ENCODE results near the gene NT5C2. TPM values are rescaled to one million over a fixed set of nuclear protein-coding genes. Genes with fewer than 3 reads are reported as not detected.
"Not testable (repeated sequence)": the region's sequence is repeated elsewhere in the genome, so short reads cannot be mapped to it uniquely, and the experiment has no call there.

NT5C2 gene
- total and polyA plus RNA-seq, 2 donors = 68.5 to 85.2 TPM

DNA sequence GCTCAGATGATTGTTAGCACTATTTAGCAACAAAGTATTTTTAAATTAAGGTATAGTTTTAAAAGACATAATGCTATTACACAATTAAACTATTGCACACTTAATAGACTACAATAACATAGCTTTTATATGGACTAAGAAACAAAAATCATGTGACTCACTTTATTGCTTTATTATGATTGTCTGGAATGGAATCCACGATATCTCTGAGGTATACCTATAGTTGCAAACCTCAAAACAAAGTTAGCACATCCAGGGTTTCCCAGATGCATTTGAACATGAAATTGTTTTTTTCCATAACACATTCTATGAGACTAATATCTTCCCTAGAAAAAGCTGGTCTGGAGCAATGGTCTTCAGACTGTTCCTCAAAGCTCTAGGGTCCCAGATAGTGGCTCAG is 34.3 kb upstream of the NT5C2 start:
- no peak for DNase-seq (ENCODE audit: low read depth in 6 of 9, low spot score in 9 of 9)

DNA sequence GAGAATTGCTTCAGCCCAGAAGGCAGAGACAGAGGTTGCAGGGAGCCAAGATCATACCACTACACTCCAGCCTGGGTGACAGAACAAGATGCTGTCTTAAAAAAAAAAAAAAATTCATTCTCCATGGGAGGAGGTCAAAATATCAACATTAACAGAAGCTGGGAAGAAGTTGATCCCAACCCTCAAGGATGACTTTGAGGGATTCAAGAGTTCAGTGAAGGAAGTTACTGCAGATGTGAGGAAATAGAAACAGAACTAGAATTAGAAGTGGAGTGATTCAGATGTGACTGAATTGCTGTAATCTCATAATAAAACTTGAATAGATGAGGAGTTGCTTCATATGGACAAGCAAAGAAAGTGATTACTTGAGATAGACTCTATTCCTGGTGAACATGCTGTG is 32.9 kb upstream of the NT5C2 start:
- H3K27me3 ChIP-seq (ENCODE audit: control insufficient read depth in 2 of 2, insufficient read depth in 1 of 2, low read length in 1 of 2) = no peaks in the 10 kb centered on the region
- DNase-seq (ENCODE audit: low read depth in 6 of 9, low spot score in 9 of 9) = no peak
- no peak overlapping the region for H3K4me3 ChIP-seq (ENCODE audit: low read length in 2 of 2)
- H3K4me1 ChIP-seq (ENCODE audit: control insufficient read depth in 2 of 2, insufficient read depth in 2 of 2, low read length in 2 of 2) = no peaks in the 10 kb centered on the region
- no peaks in the 10 kb centered on the region for H3K36me3 ChIP-seq (ENCODE audit: control insufficient read depth in 2 of 2, insufficient read depth in 2 of 2, low read length in 1 of 2)
- no peak overlapping the region for H3K27ac ChIP-seq (ENCODE audit: low read depth in 1 of 2, low read length in 1 of 2)
- H3K9me3 ChIP-seq (ENCODE audit: control insufficient read depth in 2 of 2, insufficient read depth in 1 of 2, low read length in 1 of 2) = peaks cover 1 to 21% of the 10 kb centered on the region in 2 donors

More for the DNA sequence above, 34.3 kb upstream of the NT5C2 start:
- H3K36me3 ChIP-seq (ENCODE audit: control insufficient read depth in 2 of 2, insufficient read depth in 2 of 2, low read length in 1 of 2) = no peaks in the 10 kb centered on the region
- no peak overlapping the region for H3K4me3 ChIP-seq (ENCODE audit: low read length in 2 of 2)
- H3K27me3 ChIP-seq (ENCODE audit: control insufficient read depth in 2 of 2, insufficient read depth in 1 of 2, low read length in 1 of 2) = no peaks in the 10 kb centered on the region
- H3K27ac ChIP-seq (ENCODE audit: low read depth in 1 of 2, low read length in 1 of 2) = no peak overlapping the region
- H3K4me1 ChIP-seq (ENCODE audit: control insufficient read depth in 2 of 2, insufficient read depth in 2 of 2, low read length in 2 of 2) = no peaks in the 10 kb centered on the region
- peaks cover 1 to 21% of the 10 kb centered on the region in 2 donors for H3K9me3 ChIP-seq (ENCODE audit: control insufficient read depth in 2 of 2, insufficient read depth in 1 of 2, low read length in 1 of 2)
- 93% methylated on average over 1 of the region's 1 CpG for WGBS

DNA sequence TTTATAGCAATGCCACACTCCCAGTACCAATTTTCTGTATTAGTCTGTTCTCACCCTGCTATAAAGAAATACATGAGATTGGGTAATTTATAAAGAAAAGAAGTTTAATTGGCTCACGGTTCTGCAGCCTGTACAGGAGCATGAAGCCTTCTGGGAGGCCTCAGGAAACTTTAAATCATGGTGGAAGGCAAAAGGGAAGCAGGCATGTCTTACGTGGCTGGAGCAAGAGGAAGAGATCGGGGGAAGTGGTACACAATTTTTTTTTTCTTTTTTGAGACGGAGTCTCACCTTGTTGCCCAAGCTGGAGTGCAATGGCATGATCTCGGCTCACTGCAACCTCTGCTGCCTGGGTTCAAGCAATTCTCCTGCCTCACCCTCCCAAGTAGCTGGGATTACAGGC is 31.6 kb upstream of the NT5C2 start:
- not testable (repeated sequence) for H3K27ac ChIP-seq (ENCODE audit: low read depth in 1 of 2, low read length in 1 of 2)
- 70% methylated on average over 5 of the region's 5 CpGs for WGBS

DNA sequence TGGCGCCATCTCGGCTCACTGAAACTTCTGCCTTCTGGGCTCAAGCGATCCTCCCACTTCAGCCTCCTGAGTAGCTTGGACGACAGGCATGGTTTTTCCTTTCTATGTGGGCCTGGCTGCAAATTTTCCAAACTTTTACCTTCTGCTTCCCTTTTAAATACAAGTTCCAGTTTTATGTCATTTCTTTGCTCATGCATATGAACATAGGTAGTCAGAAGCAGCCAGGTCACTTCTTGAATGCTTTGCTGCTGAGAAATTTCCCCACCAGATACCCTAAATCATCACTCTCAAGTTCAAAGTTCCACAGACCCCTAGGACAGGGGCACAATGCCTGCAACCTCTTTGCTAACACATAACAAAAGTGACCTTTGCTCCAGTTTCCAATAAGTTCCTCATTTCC is 31.1 kb upstream of the NT5C2 start:
- no peaks in the 10 kb centered on the region for H3K4me1 ChIP-seq (ENCODE audit: control insufficient read depth in 2 of 2, insufficient read depth in 2 of 2, low read length in 2 of 2)
- no peak overlapping the region for H3K4me3 ChIP-seq (ENCODE audit: low read length in 2 of 2)
- H3K27ac ChIP-seq (ENCODE audit: low read depth in 1 of 2, low read length in 1 of 2) = no peak overlapping the region
- 96% methylated on average over 4 of the region's 4 CpGs for WGBS
- H3K27me3 ChIP-seq (ENCODE audit: control insufficient read depth in 2 of 2, insufficient read depth in 1 of 2, low read length in 1 of 2) = no peaks in the 10 kb centered on the region
- DNase-seq (ENCODE audit: low read depth in 6 of 9, low spot score in 9 of 9) = no peak
- no peaks in the 10 kb centered on the region for H3K36me3 ChIP-seq (ENCODE audit: control insufficient read depth in 2 of 2, insufficient read depth in 2 of 2, low read length in 1 of 2)
- H3K9me3 ChIP-seq (ENCODE audit: control insufficient read depth in 2 of 2, insufficient read depth in 1 of 2, low read length in 1 of 2) = peaks cover 1 to 21% of the 10 kb centered on the region in 2 donors

More for the DNA sequence above, 31.6 kb upstream of the NT5C2 start:
- not testable (repeated sequence) for H3K27me3 ChIP-seq (ENCODE audit: control insufficient read depth in 2 of 2, insufficient read depth in 1 of 2, low read length in 1 of 2); H3K4me1 ChIP-seq (ENCODE audit: control insufficient read depth in 2 of 2, insufficient read depth in 2 of 2, low read length in 2 of 2); DNase-seq (ENCODE audit: low read depth in 6 of 9, low spot score in 9 of 9); H3K4me3 ChIP-seq (ENCODE audit: low read length in 2 of 2); H3K36me3 ChIP-seq (ENCODE audit: control insufficient read depth in 2 of 2, insufficient read depth in 2 of 2, low read length in 1 of 2)
- peaks cover 1 to 21% of the 10 kb centered on the region in 2 donors for H3K9me3 ChIP-seq (ENCODE audit: control insufficient read depth in 2 of 2, insufficient read depth in 1 of 2, low read length in 1 of 2)

DNA sequence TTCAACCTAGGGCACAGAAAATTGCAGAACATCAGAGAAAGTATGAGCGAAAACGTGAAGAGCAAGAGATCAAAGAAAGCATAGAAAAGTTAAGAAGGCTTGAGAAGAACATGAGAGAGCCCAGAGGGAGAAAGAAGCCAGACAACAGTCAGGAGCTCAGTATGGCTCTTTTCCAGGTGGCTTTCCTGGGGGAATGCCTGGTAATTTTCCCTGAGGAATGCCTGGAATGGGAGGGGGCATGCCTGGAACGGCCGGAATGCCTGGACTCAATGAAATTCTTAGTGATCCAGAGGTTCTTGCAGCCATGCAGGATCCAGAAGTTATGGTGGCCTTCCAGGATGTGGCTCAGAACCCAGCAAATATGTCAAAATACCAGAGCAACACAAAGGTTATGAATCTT is 23.3 kb upstream of the NT5C2 start:
- not testable (repeated sequence) for H3K27me3 ChIP-seq (ENCODE audit: control insufficient read depth in 2 of 2, insufficient read depth in 1 of 2, low read length in 1 of 2); DNase-seq (ENCODE audit: low read depth in 6 of 9, low spot score in 9 of 9); H3K4me3 ChIP-seq (ENCODE audit: low read length in 2 of 2); H3K9me3 ChIP-seq (ENCODE audit: control insufficient read depth in 2 of 2, insufficient read depth in 1 of 2, low read length in 1 of 2); H3K36me3 ChIP-seq (ENCODE audit: control insufficient read depth in 2 of 2, insufficient read depth in 2 of 2, low read length in 1 of 2); H3K27ac ChIP-seq (ENCODE audit: low read depth in 1 of 2, low read length in 1 of 2); H3K4me1 ChIP-seq (ENCODE audit: control insufficient read depth in 2 of 2, insufficient read depth in 2 of 2, low read length in 2 of 2)
- WGBS = 83% methylated on average over 4 of the region's 4 CpGs

DNA sequence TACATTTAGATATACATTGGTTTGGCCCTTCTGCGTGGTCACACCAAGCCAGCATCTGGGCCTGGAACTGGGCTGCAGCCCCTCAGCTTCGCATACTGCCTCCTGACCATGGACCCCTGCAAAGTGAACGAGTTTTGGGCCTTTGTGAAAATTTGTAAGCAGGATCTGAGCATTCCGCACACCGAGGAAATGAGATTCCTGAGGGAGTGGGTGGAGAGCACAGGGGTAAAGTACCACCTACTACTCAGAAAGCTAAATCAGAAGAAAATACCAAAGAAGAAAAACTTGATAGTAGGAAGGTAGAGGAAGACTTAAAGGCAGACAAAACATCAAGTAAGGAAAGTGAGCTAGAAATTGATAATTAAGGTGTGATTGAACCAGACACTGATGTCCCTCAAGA is 22.5 kb upstream of the NT5C2 start:
- Histone ChIP-seq H3K27ac (ENCODE audit: low read depth in 1 of 2, low read length in 1 of 2) (no peak overlapping the region), H3K27me3 (ENCODE audit: control insufficient read depth in 2 of 2, insufficient read depth in 1 of 2, low read length in 1 of 2) (no peaks in the 10 kb centered on the region), H3K4me3 (ENCODE audit: low read length in 2 of 2) (no peak overlapping the region), H3K9me3 (ENCODE audit: control insufficient read depth in 2 of 2, insufficient read depth in 1 of 2, low read length in 1 of 2) (no peaks in the 10 kb centered on the region), H3K4me1 (ENCODE audit: control insufficient read depth in 2 of 2, insufficient read depth in 2 of 2, low read length in 2 of 2) (no peaks in the 10 kb centered on the region), H3K36me3 (ENCODE audit: control insufficient read depth in 2 of 2, insufficient read depth in 2 of 2, low read length in 1 of 2) (no peaks in the 10 kb centered on the region)
- DNase-seq (ENCODE audit: low read depth in 6 of 9, low spot score in 9 of 9) = no peak
- 95% methylated on average over 5 of the region's 5 CpGs for WGBS

DNA sequence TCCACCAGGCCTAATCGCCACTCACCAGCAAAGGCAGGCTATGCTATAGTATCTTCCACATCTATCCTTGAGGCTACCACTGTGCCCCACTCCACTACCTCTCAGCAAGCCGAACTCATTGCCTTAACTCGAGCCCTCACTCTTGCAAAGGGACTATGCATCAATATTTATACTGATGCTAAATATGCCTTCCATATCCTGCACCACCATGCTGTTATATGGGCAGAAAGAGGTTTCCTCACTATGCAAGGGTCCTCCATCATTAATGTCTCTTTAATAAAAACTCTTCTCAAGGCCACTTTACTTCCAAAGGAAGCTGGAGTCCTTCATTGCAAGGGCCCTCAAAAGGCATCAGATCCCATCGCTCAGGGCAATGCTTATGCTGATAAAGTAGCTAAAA is 17.2 kb upstream of the NT5C2 start:
- H3K4me1 ChIP-seq (ENCODE audit: control insufficient read depth in 2 of 2, insufficient read depth in 2 of 2, low read length in 2 of 2); DNase-seq (ENCODE audit: low read depth in 6 of 9, low spot score in 9 of 9); H3K27ac ChIP-seq (ENCODE audit: low read depth in 1 of 2, low read length in 1 of 2); H3K9me3 ChIP-seq (ENCODE audit: control insufficient read depth in 2 of 2, insufficient read depth in 1 of 2, low read length in 1 of 2); H3K27me3 ChIP-seq (ENCODE audit: control insufficient read depth in 2 of 2, insufficient read depth in 1 of 2, low read length in 1 of 2); H3K4me3 ChIP-seq (ENCODE audit: low read length in 2 of 2); H3K36me3 ChIP-seq (ENCODE audit: control insufficient read depth in 2 of 2, insufficient read depth in 2 of 2, low read length in 1 of 2): not testable (repeated sequence)
- 99% methylated on average over 4 of the region's 4 CpGs for WGBS

DNA sequence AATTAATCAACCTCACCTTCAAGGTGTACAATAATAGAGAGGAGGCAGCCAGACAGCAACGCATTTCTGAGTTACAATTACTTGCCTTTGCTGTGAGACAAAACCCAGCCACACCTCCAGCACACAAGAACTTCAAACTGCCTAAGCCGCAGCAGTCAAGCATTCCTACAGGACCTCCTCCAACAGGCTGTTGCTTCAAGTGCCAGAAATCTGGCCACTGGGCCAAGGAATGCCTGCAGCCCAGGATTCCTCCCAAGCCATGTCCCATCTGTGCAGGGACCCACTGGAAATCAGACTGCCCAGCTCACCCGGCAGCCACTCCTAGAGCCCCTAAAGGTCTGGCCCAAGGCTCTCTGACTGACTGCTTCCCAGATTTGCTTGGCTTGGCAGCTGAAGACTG is 14.6 kb upstream of the NT5C2 start:
- H3K36me3 ChIP-seq (ENCODE audit: control insufficient read depth in 2 of 2, insufficient read depth in 2 of 2, low read length in 1 of 2); H3K4me1 ChIP-seq (ENCODE audit: control insufficient read depth in 2 of 2, insufficient read depth in 2 of 2, low read length in 2 of 2); H3K9me3 ChIP-seq (ENCODE audit: control insufficient read depth in 2 of 2, insufficient read depth in 1 of 2, low read length in 1 of 2); H3K27me3 ChIP-seq (ENCODE audit: control insufficient read depth in 2 of 2, insufficient read depth in 1 of 2, low read length in 1 of 2); H3K4me3 ChIP-seq (ENCODE audit: low read length in 2 of 2); H3K27ac ChIP-seq (ENCODE audit: low read depth in 1 of 2, low read length in 1 of 2); DNase-seq (ENCODE audit: low read depth in 6 of 9, low spot score in 9 of 9): not testable (repeated sequence)
- 94% methylated on average over 3 of the region's 3 CpGs for WGBS

DNA sequence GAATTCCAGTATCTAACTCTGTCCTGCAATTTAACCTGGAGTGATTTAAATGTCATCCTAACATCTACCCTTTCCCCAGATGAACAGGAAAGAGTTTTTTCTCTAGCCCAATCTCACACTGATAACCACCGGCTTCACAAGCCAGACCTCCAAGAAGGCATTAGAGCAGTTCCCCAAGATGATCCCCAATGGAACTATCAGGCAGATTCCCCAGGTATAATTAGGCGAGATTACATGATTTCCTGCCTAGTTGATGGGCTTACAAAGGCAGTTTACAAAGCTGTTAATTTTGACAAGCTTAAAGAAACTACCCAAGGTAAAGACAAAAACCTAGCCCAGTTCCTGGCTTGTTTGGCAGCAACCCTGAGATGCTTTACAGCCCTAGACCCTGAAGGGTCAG is 14.1 kb upstream of the NT5C2 start:
- H3K4me3 ChIP-seq (ENCODE audit: low read length in 2 of 2) = no peak overlapping the region
- no peaks in the 10 kb centered on the region for H3K36me3 ChIP-seq (ENCODE audit: control insufficient read depth in 2 of 2, insufficient read depth in 2 of 2, low read length in 1 of 2)
- no peaks in the 10 kb centered on the region for H3K4me1 ChIP-seq (ENCODE audit: control insufficient read depth in 2 of 2, insufficient read depth in 2 of 2, low read length in 2 of 2)
- H3K27me3 ChIP-seq (ENCODE audit: control insufficient read depth in 2 of 2, insufficient read depth in 1 of 2, low read length in 1 of 2) = no peaks in the 10 kb centered on the region
- 93% methylated on average over 2 of the region's 2 CpGs for WGBS
- no peak overlapping the region for H3K27ac ChIP-seq (ENCODE audit: low read depth in 1 of 2, low read length in 1 of 2)
- DNase-seq (ENCODE audit: low read depth in 6 of 9, low spot score in 9 of 9) = no peak
- H3K9me3 ChIP-seq (ENCODE audit: control insufficient read depth in 2 of 2, insufficient read depth in 1 of 2, low read length in 1 of 2) = no peaks in the 10 kb centered on the region

DNA sequence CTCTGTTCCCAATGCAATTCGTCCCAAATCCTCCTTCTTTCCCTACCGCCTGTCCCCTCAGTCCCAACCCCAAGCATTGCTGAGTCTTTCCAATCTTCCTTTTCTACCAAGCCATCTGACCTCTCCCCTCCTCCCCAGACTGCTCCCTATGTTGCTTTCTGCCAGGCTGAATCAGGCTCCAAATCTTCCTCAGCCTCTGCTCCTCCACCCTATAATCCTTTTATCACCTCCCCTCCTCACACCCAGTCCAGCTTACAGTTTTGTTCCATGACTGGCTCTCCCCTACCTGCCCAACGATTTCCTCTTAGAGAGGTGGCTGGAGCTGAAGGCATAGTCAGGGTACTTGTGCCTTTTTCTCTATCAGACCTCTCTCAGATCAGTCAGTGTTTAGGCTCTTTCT is 13.6 kb upstream of the NT5C2 start:
- H3K27me3 ChIP-seq (ENCODE audit: control insufficient read depth in 2 of 2, insufficient read depth in 1 of 2, low read length in 1 of 2); H3K36me3 ChIP-seq (ENCODE audit: control insufficient read depth in 2 of 2, insufficient read depth in 2 of 2, low read length in 1 of 2); H3K4me1 ChIP-seq (ENCODE audit: control insufficient read depth in 2 of 2, insufficient read depth in 2 of 2, low read length in 2 of 2); DNase-seq (ENCODE audit: low read depth in 6 of 9, low spot score in 9 of 9); H3K4me3 ChIP-seq (ENCODE audit: low read length in 2 of 2); H3K27ac ChIP-seq (ENCODE audit: low read depth in 1 of 2, low read length in 1 of 2); H3K9me3 ChIP-seq (ENCODE audit: control insufficient read depth in 2 of 2, insufficient read depth in 1 of 2, low read length in 1 of 2): not testable (repeated sequence)
- 91% methylated on average over 3 of the region's 3 CpGs for WGBS
